Esophagus (tissue), 2 donors: Measurements from ENCODE around the gene TPPP2. TPM values are rescaled to one million over a fixed set of nuclear protein-coding genes. Genes with fewer than 3 reads are reported as not detected.
"Not testable (repeated sequence)": the region's sequence is repeated elsewhere in the genome, so short reads cannot be mapped to it uniquely, and the experiment has no call there.

Experiments used
- H3K27ac ChIP-seq, 2 donors: one replicate each; pipeline ENCODE4 v1.5.1; 2013; ENCODE audit warnings: low read depth in 2 of 2, mild to moderate bottlenecking in 2 of 2, inconsistent platforms in 1 of 2, low read length in 1 of 2, moderate library complexity in 1 of 2
- H3K27me3 ChIP-seq, 2 donors: one replicate each; pipeline ENCODE4 v1.6.1; 2013; ENCODE audit warnings: low read length in 2 of 2, control low read depth in 1 of 2, mild to moderate bottlenecking in 1 of 2; ENCODE audit not compliant: insufficient read depth in 2 of 2, control insufficient read depth in 1 of 2
- H3K36me3 ChIP-seq, 2 donors: one replicate each; pipeline ENCODE4 v1.6.1; 2013; ENCODE audit warnings: low read length in 1 of 2; ENCODE audit not compliant: control insufficient read depth in 2 of 2, insufficient read depth in 2 of 2
- H3K4me1 ChIP-seq, 2 donors: one replicate each; pipeline ENCODE4 v1.6.1; 2013; ENCODE audit warnings: low read length in 1 of 2; ENCODE audit not compliant: control insufficient read depth in 2 of 2, insufficient read depth in 2 of 2
- H3K4me3 ChIP-seq, 2 donors: one replicate each; pipeline ENCODE4 v1.5.1; 2013; ENCODE audit warnings: low read length in 2 of 2, mild to moderate bottlenecking in 2 of 2, low read depth in 1 of 2, moderate library complexity in 1 of 2
- H3K9me3 ChIP-seq, 2 donors: one replicate each; pipeline ENCODE4 v1.6.1; 2013; ENCODE audit warnings: mild to moderate bottlenecking in 2 of 2, low read depth in 1 of 2, low read length in 1 of 2, moderate library complexity in 1 of 2; ENCODE audit not compliant: control insufficient read depth in 2 of 2, insufficient read depth in 1 of 2
- WGBS, 2 donors: extraction: QIAGEN DNeasy Blood & Tissue Kit; methylation state at CpG; one replicate each; pipeline ENCODE4 v1.1.7; 2013; 5-methylcytosine and 5-hydroxymethylcytosine counted together
- polyA plus RNA-seq, 2 donors: library from polyadenylated mRNA; stranded (reverse); fragments of 200-250 nt; gene quantifications; one replicate each; pipeline ENCODE4 v1.2.3, GENCODE V29; 2013
- donor health status: healthy with polysubstance abuse.
- donor health status: Bipolar disorder and iron deficiency.

The TPPP2 gene
- polyA plus RNA-seq, 2 donors = 0.14 TPM; not detected in 1

DNA sequence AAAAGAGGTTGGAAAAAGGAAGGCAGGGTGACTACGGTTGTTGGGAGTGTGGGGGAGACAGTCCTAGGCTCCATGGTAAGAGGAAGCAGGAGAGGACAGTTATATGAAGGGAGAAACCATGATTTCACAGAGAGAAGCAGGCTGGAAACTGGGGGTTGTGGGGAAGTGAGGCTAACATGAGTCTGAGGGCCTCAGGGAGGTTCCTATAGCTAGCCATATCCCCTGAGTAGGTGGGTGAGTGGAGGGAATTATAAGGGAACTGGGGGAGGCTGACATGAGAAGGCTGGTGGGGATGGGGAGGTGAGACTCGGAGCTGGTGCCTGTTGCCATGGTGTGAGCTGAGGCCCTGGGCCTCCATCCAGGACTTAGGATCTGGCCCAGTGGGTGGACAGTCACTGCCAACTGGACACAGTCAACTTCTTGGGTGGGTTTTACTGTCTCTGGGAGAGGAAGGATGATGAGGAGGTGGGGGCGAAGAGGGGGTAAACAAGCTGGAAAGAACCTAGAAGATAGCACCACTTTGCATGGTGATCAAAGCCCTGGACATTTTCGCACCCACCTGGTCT, 3.2 kb downstream of the TPPP2 start:
- H3K27ac ChIP-seq = no peak overlapping the region
- H3K36me3 ChIP-seq = no peaks in the 10 kb centered on the region
- H3K4me3 ChIP-seq = no peak overlapping the region
- H3K27me3 ChIP-seq = no peaks in the 10 kb centered on the region
- WGBS, 2 donors = 82 to 91% methylated on average over 4 of the region's 4 CpGs
- H3K4me1 ChIP-seq = peaks cover 0 to 2% of the 10 kb centered on the region in 2 donors
- H3K9me3 ChIP-seq = no peaks in the 10 kb centered on the region

DNA sequence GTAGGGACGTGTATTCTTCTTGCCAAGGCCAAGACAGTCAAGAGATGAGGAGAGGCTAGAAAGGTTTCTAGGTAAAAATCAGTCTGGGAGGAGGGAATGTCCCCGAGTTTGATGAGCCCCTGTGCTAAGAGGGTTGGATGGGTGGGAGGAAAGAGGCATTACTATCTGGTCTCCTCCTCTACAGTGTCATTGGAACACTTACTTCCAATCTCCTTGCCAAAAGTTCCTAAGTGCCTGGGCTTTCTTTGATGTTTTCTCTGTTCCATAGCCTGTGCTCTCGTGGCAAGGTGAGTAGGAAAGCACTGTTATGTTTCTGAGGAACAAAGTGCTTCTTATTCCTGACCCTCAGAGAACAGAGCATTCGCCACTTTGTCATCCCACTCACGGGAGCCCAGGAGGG, 4.7 kb downstream of the TPPP2 start, which contains the start of gene RNASE13:
Gene RNASE13 (minus strand): TSS at position 101 of the 400 bp plus-strand sequence. CDS start 519 bp downstream, outside the sequence.
- 79 to 84% methylated on average over 5 of the region's 5 CpGs for whole genome bisulfite sequencing, 2 donors
- H3K27ac ChIP-seq = no peak within 1 kb of the TSS
- no peaks in the 10 kb centered on the region for H3K36me3 ChIP-seq
- H3K4me1 ChIP-seq = peaks cover 0 to 6% of the 10 kb centered on the region in 2 donors
- H3K27me3 ChIP-seq = no peaks in the 10 kb centered on the region
- no peaks in the 10 kb centered on the region for H3K9me3 ChIP-seq
- no peak within 1 kb of the TSS for H3K4me3 ChIP-seq

DNA sequence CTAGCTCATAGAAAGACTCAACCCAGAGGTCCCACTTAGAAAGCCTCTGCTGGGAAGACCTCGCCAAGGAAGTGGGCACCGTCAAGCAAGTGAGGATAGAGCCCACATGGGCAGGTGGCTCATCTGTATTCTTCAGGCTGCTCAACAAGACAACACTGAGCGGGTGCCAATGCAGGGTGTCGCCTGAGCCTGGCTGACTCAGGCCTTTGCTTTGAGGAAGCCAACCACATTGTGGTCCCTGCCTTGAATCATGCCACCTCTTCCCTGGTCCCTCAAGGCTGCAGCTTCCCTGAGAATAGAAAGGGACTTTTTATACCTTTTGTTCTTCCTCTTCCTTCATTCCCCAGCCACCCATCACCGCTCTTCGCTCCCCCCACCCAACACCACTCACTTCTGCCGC, 6.7 kb downstream of the TPPP2 start:
- Histone ChIP-seq H3K27ac (no peak overlapping the region), H3K36me3 (no peaks in the 10 kb centered on the region), H3K27me3 (no peaks in the 10 kb centered on the region), H3K9me3 (no peaks in the 10 kb centered on the region), H3K4me1 (peaks cover 0 to 6% of the 10 kb centered on the region in 2 donors), H3K4me3 (no peak overlapping the region)
- WGBS, 2 donors = 86 to 89% methylated on average over 7 of the region's 7 CpGs

DNA sequence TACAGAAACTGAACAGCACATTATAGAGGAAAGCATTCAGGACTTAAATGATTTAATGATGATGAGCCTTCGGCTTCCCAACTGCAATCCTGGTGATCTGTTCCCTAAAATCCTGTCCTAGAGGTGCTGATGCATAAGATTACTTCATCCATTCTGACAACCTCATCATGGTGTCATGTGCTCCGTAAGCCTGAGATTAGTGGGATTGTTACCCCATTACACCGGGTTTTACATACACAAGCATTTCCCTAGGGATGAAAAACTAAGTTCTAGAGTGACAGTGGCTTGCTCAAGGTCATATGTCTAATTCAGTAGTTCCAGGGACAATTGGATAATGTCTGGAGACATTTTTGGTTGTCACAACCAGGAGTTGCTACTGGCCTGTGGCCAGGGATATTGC, 7.1 kb downstream of the TPPP2 start:
- no peaks in the 10 kb centered on the region for H3K27me3 ChIP-seq
- H3K4me3 ChIP-seq = no peak overlapping the region
- WGBS, 2 donors = 82 to 87% methylated on average over 3 of the region's 3 CpGs
- H3K36me3 ChIP-seq = no peaks in the 10 kb centered on the region
- H3K9me3 ChIP-seq = no peaks in the 10 kb centered on the region
- H3K4me1 ChIP-seq = peaks cover 0 to 7% of the 10 kb centered on the region in 2 donors
- peak overlapping the region in 1 of 2 donors; percentile 33 for H3K27ac ChIP-seq

DNA sequence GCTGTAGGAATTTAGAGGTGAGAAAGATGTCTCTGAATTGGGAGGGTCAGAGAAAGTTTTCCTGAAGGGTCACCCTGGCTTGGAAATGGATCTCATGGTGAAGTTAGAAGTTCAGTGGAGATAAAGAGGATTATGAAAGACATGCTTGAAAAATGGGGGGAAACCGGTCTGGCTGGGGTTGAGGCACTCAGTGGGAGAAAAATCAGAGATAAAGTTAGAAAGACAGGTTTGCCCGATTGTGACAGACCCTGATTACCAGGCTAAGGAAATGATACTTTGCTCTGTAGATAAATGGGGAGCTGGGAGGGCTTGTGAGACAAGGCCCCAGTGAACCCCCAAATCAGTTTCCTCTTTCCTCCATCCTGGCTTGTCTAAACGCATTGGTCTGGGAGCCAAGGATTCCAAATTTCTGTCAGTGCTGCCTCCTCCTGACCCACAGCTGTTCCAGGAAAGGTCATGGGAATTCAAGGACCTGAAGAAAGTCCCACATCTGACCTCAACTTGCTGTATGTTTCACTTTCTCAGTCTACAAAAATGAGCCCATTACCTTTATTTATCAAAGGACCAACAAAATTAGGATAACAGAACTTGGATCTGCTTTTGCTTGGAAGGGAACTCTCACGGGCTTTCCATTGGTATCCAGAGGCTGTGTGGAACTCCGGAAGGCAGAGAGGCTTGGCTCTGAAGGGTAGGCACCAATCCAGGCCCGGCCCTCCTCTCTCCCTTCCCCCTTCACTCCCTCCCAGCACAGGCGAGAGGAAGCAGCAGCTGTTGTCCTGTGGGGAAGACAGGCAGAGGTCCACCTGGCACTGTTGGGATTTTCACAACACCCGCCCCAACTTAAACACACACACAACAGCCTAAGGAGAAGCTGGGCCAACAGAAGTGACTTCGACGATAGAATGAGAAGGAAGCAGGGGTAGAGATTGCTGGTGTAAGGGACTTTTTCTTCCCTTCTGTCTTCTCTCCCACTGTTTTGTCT, 8.7 kb downstream of the TPPP2 start:
- peak overlapping the region in 1 of 2 donors; percentile 11 for H3K4me3 ChIP-seq
- WGBS, 2 donors = 17 to 22% methylated on average over 10 of the region's 10 CpGs
- H3K36me3 ChIP-seq = no peaks in the 10 kb centered on the region
- no peaks in the 10 kb centered on the region for H3K27me3 ChIP-seq
- peak overlapping the region; percentile 80 to 83 for H3K27ac ChIP-seq
- H3K9me3 ChIP-seq = no peaks in the 10 kb centered on the region
- H3K4me1 ChIP-seq = peaks cover 0 to 21% of the 10 kb centered on the region in 2 donors

DNA sequence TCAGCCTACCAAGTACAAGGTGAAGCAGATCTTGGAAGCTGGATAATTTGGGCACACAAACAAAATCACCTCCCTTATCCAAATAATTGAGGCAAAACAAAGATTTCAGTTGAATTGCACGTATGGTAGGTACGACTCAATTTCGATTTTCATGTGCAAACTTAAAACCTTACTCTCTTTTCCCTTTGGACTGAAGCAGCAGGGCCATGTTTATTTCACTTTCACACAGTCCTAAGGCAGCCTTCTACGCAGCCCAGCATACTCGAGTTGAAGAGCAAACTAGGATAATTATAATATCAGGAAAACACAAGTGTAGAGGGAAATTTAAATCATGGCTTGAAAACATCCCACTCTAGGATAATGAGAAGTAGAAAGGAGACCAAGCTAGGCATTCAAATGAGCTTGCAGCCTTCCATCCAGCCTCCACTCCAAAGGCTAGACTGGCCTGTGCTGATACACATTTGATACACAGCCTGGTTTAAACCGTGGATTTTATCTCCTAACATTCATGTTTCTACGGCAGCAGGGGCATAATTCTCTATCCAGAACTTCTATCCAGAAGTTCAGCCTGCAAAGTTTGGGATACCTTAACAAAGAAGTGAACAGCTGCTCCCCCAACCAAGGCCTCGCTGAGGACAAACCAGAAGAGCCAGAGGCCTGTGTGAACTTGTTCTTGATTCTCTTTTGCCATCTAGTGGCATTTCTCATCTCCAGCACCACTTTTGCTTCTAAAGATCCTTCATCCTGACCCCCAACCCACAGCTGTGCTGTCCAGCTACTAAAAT, 9.8 kb downstream of the TPPP2 start:
- WGBS, 2 donors = 35 to 42% methylated on average over 8 of the region's 8 CpGs
- no peaks in the 10 kb centered on the region for H3K9me3 ChIP-seq
- H3K4me3 ChIP-seq = no peak overlapping the region

DNA sequence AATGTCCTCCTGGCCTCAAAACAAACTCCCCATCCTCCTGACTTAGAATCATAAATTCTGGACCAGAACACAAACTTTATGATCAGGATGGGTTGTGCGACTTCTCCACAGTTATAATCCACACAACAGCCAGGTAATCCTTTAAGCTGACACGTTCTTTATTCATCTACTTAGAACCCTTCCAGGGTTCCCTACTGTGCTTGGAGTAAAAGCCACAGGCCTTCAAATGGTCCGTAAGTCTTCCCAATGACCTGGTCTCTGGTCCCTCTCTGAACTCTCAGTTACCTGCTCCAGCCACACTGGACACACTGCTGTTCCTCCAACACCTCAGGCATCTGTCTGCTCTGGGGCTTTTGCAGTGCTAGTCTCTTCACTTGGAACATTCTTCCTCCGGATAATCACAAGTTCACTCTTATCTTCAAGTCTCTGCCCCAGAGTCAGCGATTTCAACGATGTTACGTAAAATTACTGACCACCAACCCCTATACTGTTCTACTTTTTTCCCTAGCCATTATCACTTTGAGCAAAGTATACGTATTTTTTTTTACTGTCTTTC, 10.4 kb downstream of the TPPP2 start:
- Histone ChIP-seq H3K36me3 (no peaks in the 10 kb centered on the region), H3K27ac (peak overlapping the region in 1 of 2 donors; percentile 13), H3K9me3 (no peaks in the 10 kb centered on the region), H3K27me3 (no peaks in the 10 kb centered on the region), H3K4me3 (no peak overlapping the region), H3K4me1 (peaks cover 0 to 21% of the 10 kb centered on the region in 2 donors)
- 64 to 70% methylated on average over 8 of the region's 8 CpGs for WGBS, 2 donors

More for the DNA sequence above, 9.8 kb downstream of the TPPP2 start:
- Histone ChIP-seq H3K27ac (peak overlapping the region; percentile 80 to 83), H3K27me3 (no peaks in the 10 kb centered on the region), H3K36me3 (no peaks in the 10 kb centered on the region), H3K4me1 (peaks cover 0 to 21% of the 10 kb centered on the region in 2 donors)

DNA sequence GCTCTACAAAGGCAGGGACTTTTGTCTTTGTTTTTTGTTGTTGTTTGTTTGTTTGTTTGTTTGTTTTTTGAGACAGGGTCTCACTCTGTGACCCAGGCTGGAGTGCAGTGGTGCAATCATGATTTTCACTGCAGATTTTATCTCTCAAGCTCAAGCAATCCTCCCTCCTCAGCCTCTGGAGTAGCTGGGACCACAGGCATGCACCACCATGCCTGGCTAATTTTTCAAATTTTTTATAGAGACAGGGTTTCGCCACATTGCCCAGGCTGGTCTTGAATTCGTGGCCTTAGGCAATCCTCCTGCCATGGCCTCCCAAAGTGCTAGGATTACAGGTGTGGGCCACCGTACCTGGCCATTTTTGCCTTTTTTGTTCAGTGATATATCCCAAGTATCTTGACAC, 10.9 kb downstream of the TPPP2 start:
- H3K27ac ChIP-seq, H3K4me3 ChIP-seq, H3K36me3 ChIP-seq, H3K9me3 ChIP-seq, H3K27me3 ChIP-seq: not testable (repeated sequence)
- peaks cover 0 to 21% of the 10 kb centered on the region in 2 donors for H3K4me1 ChIP-seq
- 71 to 75% methylated on average over 3 of the region's 3 CpGs for WGBS, 2 donors
